ENCODE data around the gene ABTB2.

DNA sequence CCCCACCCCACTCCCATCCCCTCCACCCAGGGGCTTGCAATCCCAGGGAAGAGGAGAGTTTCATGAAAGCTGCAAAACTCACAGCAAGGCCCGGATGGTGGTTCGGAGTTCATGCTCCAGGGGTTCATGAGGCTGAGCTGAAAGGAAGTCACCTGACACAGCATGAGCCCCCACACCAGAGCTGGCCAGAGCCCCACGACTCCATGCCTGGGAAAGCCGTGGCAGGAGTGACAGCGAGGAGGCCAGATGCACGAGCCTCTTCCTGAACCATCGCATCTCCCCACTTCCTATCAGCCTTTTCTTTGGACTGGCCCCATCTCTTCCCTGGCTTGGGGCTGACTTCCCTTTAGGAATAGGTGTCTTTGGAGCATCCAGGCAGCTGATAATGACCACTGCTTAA lies 105.8 kb downstream of the ABTB2 start:
- TF ChIP-seq, protein P1, sequence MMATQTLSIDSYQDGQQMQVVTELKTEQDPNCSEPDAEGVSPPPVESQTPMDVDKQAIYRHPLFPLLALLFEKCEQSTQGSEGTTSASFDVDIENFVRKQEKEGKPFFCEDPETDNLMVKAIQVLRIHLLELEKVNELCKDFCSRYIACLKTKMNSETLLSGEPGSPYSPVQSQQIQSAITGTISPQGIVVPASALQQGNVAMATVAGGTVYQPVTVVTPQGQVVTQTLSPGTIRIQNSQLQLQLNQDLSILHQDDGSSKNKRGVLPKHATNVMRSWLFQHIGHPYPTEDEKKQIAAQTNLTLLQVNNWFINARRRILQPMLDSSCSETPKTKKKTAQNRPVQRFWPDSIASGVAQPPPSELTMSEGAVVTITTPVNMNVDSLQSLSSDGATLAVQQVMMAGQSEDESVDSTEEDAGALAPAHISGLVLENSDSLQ (IDR thresholded peaks at IDR 0.05) = no peak
- TF ChIP-seq FOXM1 (IDR thresholded peaks at IDR 0.05; ENCODE audit: borderline replicate concordance) (no peak), SUZ12 (IDR thresholded peaks at IDR 0.05) (no peak), TARDBP (IDR thresholded peaks at IDR 0.05) (no peak), FOXK2 (IDR thresholded peaks at IDR 0.05) (no peak), BHLHE40 (IDR thresholded peaks at IDR 0.05; ENCODE audit: borderline replicate concordance) (no peak), HDGF (IDR thresholded peaks at IDR 0.05; ENCODE audit: borderline replicate concordance) (no peak), FOXA1 (IDR thresholded peaks at IDR 0.05) (no peak), CTBP1 (IDR thresholded peaks at IDR 0.05; ENCODE audit: borderline replicate concordance) (no peak), ARNT (IDR thresholded peaks at IDR 0.05) (no peak)

Measured in HEK293T (cell line).